Myometrial cell (primary cell): ENCODE results near the gene NOTO. TPM values are rescaled to one million over a fixed set of nuclear protein-coding genes. Genes with fewer than 3 reads are reported as not detected.

Experiments
- total RNA-seq: library from RNA; depleted of rRNA; stranded (reverse); fragments of >200 nt; gene quantifications from 2 replicates; pipeline ENCODE4 v1.2.3, GENCODE V29; 2015

The NOTO gene
- total RNA-seq = not detected in 2 replicates

GRCh38 chr2:73202156-73203054 lies at the start of gene NOTO:
TSS of gene NOTO (plus strand) at chr2:73202574. CDS start at chr2:73202667, 93 bp downstream.

GRCh38 chr2:73214120-73215035 lies 12.0 kb downstream of the NOTO start, which contains the start of gene SMYD5:
TSS of gene SMYD5 (plus strand) at chr2:73214245. CDS start at chr2:73214267, 22 bp downstream.

GRCh38 chr2:73233154-73233931 lies 31.0 kb downstream of the NOTO start, which contains the start of gene PRADC1:
TSS of gene PRADC1 (minus strand) at chr2:73233239. CDS start at chr2:73233160, 79 bp downstream.

GRCh38 chr2:73233932-73234832 lies 31.8 kb downstream of the NOTO start, which contains the start of gene CCT7:
TSS of gene CCT7 (plus strand) at chr2:73234308. CDS start at chr2:73234379, 71 bp downstream.

Other genes with a start within 250 kb of the NOTO start
- 15.0 and 16.1 TPM in 2 replicates for gene SFXN5, start 130.9 kb upstream of the NOTO start, total RNA-seq
- gene RAB11FIP5, start 89.6 kb upstream of the NOTO start, total RNA-seq = 22.2 and 24.5 TPM in 2 replicates
- gene SMYD5, start 11.7 kb downstream of the NOTO start, total RNA-seq = 24.3 and 24.8 TPM in 2 replicates
- gene PRADC1, start 30.7 kb downstream of the NOTO start, total RNA-seq = 47.9 and 58.1 TPM in 2 replicates
- gene CCT7, start 31.7 kb downstream of the NOTO start, total RNA-seq = 558 and 584 TPM in 2 replicates
- 0.29 and 10.1 TPM in 2 replicates for gene FBXO41, start 81.9 kb downstream of the NOTO start, total RNA-seq
- gene EGR4, start 91.0 kb downstream of the NOTO start, total RNA-seq = not detected in 2 replicates
- gene ALMS1, start 183.3 kb downstream of the NOTO start, total RNA-seq = 8.9 and 10.8 TPM in 2 replicates